Neural progenitor cell (in vitro differentiated cells): Measurements from ENCODE around the gene EME1.

Experiments used
- EZH2 ChIP-seq: fragments of 200-600 bp; sonication (generic); IDR thresholded peaks from 2 replicates; pipeline ENCODE4 v1.6.1; 2017; ENCODE audit warnings: antibody characterized with exemption, mild to moderate bottlenecking, moderate library complexity
- TF ChIP-seq, protein P1 (sequence below): fragments of 200-600 bp; sonication (generic); IDR thresholded peaks from 2 replicates; pipeline ENCODE4 v1.5.1; 2017; ENCODE audit warnings: antibody characterized with exemption, mild to moderate bottlenecking

GRCh38 chr17:50389534-50389933, 16.5 kb downstream of the EME1 start:
- TF ChIP-seq, protein P1, sequence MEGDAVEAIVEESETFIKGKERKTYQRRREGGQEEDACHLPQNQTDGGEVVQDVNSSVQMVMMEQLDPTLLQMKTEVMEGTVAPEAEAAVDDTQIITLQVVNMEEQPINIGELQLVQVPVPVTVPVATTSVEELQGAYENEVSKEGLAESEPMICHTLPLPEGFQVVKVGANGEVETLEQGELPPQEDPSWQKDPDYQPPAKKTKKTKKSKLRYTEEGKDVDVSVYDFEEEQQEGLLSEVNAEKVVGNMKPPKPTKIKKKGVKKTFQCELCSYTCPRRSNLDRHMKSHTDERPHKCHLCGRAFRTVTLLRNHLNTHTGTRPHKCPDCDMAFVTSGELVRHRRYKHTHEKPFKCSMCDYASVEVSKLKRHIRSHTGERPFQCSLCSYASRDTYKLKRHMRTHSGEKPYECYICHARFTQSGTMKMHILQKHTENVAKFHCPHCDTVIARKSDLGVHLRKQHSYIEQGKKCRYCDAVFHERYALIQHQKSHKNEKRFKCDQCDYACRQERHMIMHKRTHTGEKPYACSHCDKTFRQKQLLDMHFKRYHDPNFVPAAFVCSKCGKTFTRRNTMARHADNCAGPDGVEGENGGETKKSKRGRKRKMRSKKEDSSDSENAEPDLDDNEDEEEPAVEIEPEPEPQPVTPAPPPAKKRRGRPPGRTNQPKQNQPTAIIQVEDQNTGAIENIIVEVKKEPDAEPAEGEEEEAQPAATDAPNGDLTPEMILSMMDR, result no peak
- TF ChIP-seq EZH2, result no peak
